ENCODE measurements around the gene SLC8A3.

Gene SLC8A3

DNA sequence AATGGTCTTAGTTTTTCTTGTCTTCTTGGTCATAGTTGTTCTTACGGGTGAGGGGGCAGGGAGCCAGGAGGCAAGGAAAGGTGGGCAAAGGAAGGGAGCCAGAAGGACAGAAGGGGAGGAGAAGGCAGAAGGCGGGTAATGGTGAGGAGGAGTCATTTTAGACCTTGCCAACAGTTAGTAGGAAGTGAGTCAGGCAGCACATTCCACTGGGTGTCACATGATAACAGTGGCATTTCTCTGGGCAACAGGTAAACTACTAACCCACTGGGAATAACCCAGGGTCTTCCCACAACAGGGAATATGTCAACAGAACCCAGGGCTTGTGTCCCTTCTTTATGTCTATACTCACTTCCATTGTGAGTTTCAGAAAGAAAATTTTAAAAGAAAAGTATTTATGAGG, 127.6 kb downstream of the SLC8A3 start:
- DNase-seq (ENCODE audit: low spot score): no peak

DNA sequence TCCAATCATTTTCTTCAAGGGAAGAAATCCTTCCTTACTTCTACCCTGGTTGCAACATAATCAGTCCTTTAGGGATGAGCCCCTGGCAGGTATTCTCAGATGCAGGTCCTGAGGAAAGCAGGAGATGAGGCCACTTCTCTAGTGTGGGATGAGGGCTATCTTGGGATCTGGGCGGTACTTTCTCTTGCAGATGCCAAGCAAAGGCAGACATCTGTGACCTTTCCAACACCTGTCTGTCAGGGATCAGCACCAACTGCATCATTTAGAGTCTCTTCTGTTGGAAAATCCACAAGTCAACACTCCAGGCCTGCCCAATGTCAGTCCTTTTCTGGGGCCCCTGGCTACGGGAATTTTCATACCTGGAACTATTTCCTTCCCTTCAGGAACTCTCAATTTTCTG, 129.2 kb downstream of the SLC8A3 start:
- DNase-seq (ENCODE audit: low spot score): no peak

DNA sequence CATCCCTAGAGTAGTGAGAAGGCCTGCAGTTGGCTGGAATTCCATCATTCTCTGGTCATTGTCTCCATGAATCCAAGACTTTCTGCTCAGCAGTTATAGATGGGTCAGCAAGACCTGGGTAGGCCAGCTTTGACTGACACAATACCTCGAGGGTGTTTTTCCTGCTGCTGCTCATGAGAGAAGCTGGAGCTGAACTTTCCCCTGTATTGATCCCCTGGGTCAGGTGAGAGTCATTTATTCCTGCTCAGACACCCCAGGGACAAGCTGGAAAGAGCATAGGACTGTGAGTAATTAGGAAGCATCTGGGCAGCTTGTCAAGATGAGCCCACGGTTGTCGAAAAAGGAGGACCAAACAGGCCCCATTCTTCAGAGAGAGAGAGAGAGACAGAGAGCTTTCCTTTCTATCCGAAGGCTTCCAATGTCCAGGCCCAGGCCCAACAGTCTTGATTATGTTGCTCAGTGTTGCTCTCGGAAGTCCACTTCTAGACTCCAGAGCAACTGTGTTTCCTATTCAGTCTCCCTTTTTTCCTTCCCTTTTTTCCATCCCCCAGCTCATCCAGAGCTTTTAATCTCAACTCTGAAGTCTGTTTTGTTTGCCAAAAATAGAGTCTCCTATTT, 131.1 kb downstream of the SLC8A3 start:
- DNase-seq (ENCODE audit: low spot score): no peak

DNA sequence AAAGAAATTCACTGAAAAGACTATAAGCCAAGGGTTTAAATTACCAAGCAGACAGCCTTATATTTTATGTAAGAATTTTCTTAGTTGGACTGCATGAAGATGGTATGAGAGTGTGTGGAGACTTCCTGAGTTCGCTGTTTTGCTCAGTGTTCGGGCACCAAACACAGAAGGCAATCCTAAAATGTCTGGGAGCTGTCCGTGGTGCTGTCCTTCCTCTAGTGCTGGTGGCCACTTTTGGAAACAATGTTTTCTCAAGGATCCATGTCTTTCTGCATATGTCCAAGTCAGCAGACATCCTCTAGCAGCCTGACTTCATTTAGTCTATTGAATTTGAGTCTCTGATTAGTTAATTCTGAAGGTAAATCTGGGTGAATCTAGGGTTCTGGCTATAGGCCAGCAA, 135.8 kb downstream of the SLC8A3 start:
- peak; percentile 44 for DNase-seq (ENCODE audit: low spot score)

DNA sequence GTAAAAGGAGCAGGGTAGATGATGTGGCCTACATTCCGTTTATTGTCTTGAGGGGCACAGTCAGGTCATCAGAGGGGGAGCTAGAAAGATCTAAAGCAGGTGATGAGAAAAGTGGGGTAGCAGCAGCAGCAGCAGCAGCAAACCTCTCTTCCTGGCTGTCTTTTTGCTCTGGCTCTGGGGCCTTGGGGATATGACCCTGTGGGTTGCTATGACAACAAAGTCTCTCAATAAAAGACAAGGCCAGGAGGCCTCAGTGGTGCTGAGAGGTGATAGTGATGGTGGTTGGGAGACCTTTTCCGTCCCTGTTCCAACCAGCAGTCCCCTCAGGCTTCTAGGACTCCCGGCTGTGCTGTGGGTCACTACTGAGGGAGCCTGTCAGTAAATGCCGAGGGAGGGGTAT, 138.6 kb downstream of the SLC8A3 start:
- no peak for DNase-seq (ENCODE audit: low spot score)

DNA sequence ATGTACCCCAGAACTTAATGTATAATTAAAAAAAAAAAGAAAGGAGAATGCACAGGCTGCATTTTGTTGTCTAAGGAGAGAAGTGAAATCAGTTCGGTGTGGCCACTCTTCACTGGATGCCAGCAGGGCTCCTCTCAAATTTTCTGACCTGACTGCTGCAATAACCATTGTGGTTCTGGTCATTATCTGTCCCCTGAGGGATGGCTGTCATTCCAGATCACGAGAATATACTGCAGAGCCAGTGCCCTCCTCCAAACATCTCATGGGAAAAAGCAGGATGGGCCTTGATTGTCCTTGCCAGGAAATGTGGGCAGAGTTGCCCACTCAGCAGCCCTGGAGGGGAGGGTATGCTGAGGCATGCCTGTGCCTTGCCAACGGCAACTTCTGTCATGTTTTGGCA, 139.1 kb downstream of the SLC8A3 start:
- no peak for DNase-seq (ENCODE audit: low spot score)

DNA sequence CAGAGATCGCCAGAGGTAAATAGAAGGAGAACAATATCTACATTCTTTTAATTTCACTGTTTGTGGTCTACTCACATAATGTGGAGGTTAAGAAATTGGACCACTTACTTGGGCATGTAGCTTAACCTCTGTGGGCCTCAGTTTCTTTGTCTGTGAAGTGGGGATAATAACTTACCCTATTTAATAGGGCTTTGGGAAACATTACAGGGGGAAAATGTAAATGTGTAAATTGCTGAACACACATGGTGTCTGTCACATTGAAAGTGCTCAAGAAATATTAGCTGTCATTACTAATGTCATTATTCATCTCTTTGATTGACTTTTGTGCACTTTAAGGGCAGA, 140.5 kb downstream of the SLC8A3 start:
- no peak for DNase-seq (ENCODE audit: low spot score)

DNA sequence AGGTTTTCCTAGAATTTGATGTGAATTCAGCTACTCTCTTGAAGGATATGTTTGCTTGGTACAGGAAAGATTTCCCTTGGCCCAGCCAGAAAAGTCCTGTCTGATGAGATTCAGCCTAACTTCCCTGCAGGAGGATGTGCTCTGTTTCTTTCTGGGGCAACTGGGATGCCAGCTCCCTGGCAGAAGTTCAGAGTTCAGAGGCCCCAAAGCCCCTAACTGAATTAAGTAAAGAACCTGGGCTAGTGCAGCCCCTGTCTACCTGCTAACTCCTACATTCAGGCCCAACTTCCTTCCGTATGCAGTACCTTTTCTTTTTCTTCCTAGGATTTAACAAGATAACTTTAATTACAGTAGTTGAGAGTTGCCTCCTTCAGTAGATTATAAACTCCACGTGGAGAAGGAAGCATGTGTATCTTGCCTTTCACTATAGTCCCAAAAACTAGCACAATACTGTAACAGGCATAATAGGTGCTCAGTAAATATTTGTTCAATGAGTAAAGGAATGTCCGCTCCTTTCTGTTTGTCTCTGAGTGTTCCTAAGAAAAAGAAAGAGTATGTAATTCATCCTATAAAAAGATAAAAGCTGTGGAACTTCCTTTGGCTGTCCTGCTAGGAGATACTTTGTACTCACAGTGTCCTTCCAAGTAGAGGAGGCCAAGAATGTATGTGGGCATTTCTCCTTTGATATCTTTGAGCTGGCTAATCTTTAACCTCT, 141.0 kb downstream of the SLC8A3 start:
- DNase-seq (ENCODE audit: low spot score): no peak

DNA sequence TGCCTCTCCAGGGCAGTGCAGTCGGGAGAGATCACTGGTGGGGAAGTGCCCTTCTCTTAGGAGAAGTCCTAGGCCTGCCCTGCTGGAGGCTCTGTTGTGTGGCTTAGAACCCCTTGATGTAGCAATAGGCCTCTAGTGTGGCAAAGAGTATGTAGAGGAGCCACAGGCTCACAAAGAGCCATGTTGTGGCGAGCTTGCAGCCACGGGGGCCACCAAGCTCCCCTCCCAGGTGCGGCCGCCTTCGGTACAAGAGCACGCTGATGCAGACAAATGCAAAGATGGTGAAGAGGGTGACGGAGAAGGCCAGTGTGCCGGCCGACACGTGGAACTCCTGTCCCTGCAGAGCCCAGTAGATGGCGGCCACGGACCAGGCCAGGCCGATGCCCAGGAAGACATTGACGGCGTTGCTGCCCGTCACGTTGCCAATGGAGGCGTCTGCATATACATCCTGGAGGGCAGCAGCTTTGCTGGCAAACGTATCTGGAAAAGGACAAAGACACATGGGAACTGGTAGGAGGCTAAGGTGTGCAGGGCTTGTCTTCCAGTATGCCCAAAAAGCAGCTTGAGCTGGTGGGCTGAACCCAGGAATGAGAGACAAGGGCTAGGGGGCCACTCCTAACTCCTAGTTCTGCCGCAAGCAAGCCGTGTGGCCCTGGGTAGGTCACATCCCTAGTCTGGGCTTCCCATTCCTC, 142.8 kb downstream of the SLC8A3 start:
- peak; percentile 77 for DNase-seq (ENCODE audit: low spot score)

DNA sequence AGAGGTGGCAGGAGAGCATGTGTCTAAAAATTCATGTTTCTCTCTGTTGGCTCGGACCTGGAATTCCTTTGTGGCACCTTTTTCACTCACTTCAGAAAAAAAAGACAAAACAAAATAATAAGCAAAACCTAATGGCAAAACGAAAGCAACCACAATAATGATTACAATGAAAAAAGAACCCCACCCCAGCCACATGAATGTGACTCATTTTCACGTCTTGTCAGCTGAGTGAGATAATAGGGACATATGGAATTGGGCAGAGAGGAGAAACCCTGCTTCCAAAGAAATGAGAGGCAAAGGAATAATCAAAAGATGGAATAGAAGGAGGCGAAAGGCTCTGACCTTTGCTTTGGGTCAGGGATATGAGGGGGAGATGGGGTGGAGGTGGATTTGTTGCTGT, 143.4 kb downstream of the SLC8A3 start:
- DNase-seq (ENCODE audit: low spot score): peak; percentile 29

DNA sequence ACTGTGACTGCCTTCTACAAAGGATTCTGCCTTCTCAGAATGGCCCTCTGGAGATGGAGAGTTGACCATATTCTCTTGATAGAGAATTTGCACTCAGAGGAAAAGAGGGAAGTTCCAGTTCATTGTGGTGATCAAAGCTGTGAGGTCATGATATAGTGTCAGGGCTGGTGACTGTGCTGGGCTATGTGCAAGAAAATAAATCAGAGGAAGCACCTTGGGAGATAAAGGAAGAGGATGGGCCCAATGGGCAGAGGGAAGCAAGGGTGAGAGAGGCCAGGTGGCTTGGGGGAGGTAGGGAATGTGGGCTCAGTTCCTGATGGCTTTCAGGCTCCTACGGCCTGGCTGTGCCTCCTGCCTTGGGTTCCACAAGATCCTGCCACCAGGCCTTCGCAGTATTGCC, 145.8 kb downstream of the SLC8A3 start:
- no peak for DNase-seq (ENCODE audit: low spot score)

DNA sequence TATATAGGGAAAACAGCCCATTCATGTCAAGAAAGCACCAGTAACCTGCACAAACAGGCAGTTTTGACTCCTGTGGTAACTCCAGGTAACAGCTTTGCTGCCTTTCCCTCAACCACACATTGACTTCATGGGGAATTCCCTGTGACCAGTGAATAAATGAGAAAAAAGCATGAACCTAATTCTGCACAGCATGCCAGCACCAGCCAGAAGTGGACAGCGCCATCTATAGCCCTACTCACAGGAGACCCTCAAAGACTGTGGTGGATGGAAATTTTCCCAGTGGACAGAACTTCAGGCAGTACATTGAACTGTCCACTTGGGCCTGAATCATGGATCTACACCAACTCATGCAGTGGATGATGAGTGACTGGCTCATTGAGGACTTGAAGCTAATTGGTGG, 152.1 kb downstream of the SLC8A3 start:
- no peak for DNase-seq (ENCODE audit: low spot score)

DNA sequence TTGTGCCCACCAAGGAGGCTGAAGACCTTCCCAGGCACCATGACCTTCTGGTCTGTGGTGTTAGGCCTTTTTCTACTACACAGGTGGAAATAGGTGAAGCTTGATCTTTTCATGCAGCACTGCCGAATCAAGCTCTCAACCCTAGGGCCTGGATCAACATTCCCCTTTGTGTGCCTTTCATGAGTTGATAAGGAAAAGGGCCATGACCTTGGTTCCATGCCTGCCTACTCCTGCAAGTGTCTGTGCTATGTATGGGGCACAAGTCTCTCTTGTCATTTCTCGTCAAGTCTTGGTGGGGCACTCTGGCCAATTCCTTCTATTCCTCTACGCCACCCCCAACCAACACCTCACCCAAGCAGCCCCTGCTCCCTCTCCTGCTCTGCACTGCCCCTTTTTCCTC, 154.5 kb downstream of the SLC8A3 start:
- DNase-seq (ENCODE audit: low spot score): no peak

DNA sequence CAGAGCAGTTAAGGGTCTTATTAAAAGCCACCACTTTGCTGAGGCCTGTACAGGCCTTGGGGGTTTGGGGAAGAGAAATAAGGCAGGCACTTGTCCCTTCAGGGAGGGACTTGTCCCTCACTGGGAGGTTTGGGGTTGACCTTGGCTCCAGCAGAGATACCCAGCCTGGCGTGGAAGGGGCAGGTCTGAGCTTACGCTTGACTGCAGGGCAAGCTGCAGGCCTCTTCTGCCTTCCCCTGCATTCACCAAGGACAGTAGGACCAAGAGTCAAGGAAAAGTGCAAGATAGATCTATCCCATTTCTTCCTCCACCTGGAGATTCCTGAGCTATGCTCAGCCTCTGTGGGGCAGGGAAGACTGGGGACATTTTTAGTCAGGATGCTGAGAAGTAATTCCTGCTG, 155.2 kb downstream of the SLC8A3 start:
- DNase-seq (ENCODE audit: low spot score): no peak

DNA sequence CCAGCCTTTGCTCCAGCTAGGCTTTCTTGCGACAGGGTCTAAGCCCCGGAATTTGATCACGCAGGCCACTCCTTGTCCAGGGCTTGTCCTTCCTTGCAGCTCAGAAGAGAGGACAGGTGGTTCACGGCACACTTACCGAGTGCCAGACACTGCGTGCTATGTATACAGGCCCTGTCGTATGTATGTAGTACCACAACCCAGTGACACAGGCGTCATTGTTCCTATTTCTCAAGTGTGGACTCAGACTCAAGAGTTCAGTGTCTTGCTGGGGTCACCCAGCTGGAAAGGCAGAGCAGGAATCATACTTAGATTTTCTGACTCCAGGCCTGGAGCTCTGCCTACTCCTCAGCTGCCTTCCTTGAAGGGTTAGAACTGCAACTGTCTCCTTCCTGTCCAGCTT, 155.6 kb downstream of the SLC8A3 start:
- no peak for DNase-seq (ENCODE audit: low spot score)

DNA sequence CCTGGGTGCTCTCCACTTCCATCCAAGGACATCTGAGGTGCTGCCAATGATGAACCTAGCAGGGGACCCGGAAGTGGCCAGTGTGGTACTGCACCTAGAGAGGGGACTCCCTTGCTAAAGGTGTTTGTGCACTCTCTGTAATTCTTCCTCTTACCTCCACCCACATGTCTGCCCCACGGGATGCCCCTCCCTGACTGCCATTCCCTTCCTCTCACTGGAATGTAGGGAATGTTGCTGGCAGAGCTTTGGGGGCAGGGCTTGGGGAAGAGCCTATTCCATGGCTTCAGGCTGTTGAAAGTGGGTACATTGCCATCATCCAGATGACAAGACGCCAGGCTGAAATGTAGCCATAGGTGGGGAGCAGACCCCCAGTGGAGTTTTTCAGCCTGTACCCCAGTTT, 156.3 kb downstream of the SLC8A3 start:
- peak; percentile 38 for DNase-seq (ENCODE audit: low spot score)

DNA sequence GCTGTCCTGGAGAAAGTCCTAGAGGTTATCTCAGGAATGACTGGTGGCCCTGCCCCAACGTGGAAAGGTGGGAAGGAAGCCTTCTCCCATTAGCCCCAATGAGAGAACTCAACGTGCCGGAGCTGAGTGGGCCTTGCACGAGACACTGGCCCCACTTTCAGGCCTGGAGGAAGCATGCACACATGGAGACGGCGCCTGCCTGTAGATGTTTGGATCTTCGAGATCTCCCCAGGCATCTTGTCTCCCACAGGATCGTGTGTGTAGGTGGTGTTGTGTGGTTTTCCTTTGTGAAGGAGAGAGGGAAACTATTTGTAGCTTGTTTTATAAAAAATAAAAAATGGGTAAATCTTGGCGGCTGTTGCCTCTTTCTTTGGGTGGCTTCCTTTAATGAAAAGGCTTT, 156.7 kb downstream of the SLC8A3 start:
- DNase-seq (ENCODE audit: low spot score): no peak

DNA sequence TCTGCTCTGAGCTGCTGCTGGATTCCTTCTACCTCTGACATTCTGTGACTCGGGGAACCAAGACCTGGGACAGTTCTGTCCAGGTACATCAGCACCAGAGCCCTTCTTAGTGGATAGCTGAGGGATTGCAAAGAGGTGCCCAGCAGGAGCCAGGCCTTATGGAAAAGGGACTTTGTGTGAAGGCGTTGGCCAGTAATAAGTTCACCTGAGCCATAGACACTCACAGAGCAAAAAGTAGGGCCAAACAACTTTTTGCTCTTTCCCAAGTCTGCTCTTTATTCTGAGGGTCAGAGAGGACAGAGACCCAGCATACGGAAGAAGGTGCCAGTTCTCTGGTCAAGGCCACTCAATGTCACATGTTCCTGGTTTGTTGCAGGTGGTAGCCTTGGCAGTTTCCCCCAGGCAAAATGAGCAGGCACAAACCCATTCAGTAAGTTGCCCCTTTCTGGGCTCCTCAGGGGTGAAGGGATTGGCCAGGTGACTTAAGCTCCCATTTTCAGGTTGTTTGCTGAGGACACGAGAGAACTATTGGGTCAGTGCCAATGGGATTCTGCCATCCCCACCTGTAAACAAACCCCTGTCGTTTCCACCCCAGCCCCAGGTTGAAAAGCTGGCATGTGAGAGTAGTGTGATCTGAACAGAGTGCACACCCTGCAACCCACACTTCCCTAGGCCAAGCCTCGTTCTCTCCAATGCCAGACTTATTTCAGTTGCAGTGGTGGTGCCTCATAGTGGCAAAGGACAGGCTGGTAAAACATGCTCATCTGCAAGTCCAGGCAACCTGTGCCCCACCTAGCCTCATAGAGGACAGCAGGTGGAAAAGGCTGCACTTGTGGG, 159.2 kb downstream of the SLC8A3 start:
- no peak for DNase-seq (ENCODE audit: low spot score)

DNA sequence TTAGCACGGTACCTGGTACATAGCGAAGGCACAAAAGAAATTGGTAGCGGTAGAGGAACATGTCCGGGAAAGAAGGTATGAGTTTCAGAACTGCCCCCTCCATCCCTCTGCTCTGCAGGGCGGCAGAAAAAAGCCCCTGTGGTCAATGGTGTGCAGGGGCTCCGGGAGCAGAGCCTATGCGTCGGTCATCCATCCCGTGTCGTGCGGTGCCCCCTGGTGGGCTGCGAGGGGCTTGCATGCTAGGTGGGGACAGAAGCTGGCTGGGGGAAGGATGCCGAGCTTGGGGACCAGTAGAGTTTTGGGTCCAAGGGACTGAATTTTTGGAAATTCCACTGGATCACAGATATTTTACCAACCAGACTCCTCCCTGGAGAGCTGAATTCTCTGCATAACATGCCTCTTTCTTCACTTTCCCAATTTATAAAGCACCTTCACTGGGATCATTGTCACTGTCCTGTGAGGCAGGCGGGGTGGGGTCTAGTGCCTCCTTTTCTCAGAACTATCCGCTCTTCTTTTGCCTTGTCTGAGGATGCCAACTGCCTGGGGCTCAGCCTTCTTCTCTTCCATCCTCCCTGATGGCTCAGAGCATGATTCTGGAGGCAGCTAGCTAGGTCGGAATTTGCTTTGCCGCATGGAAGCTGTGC, 160.8 kb downstream of the SLC8A3 start:
- DNase-seq (ENCODE audit: low spot score): peak; percentile 86

DNA sequence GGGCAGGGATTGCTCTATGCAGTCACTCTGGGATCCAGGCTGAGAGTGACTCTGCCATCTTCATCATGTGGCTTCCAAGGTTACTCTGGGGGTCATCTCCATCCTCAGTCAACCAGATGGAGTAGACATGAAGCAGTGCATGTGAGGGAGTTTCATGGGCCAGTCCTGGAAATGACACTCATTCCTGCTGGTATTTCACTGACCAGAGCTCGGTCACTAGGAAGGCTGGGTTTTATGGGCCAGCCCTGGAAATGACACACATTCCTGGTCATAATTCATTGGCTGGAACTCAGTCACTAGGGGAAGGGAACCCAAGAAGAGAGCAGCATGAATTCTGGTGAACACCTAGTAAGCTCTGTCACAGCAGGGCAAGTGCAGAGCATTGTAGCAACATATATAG, 164.9 kb downstream of the SLC8A3 start:
- DNase-seq (ENCODE audit: low spot score): no peak

DNA sequence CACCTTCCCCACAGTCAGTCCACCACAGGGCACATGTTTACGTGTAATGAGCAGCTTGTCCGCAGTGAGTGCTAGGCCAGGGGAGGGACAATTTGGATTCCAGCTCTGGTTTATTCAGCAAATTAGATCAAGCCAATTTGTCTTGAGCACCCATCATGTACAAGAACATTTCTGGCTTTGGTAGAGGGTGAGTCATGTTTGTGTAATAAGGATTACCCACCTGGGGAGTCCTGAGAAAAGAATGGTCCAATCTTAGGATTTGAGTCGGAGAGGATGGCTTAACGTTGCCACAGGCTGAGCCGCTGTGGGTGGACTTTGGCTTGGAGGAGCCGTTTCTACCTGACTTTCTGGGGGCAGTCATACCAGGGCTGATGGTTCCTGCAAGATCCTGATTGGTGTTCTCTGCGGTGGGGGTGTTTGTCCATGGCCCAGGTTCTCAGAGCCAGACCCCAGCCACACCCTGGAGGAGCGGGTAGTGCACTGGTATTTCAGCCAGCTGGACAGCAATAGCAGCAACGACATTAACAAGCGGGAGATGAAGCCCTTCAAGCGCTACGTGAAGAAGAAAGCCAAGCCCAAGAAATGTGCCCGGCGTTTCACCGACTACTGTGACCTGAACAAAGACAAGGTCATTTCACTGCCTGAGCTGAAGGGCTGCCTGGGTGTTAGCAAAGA, 165.8 kb downstream of the SLC8A3 start:
- no peak for DNase-seq (ENCODE audit: low spot score)
